K562 (cell line): ENCODE measurements around the gene CRABP2. TPM values are rescaled to one million over a fixed set of nuclear protein-coding genes. Genes with fewer than 3 reads are reported as not detected.
A peak's percentile ranks its signal among the peaks of the same experiment; 100 is the strongest.

ENCODE experiments used
- ATAC-seq: fragments of 200-7000 bp; cut with Tn5 transposase; 3 replicates; pipeline ENCODE4 v1.9.1; 2020; ENCODE audit warnings: moderate library complexity
- BruUV-seq: library from RNA; stranded (reverse); fragments of 400-500 nt; replicated peaks from 2 replicates; lab custom pipeline; 2021; lab: Mats Ljungman, UMichigan
- CTCF ChIA-PET: fragments of 300-600 bp; formaldehyde crosslinking; extraction: SDS; loops from one replicate; lab custom pipeline; 2021; ENCODE audit warnings: low intra/inter-chr PET ratio; lab: Yijun Ruan, JAX
- POLR2A ChIA-PET: fragments of 300-600, 350-650 bp; sonication (Branson Sonifier 250); formaldehyde crosslinking; extraction: SDS; loops from one replicate; lab custom pipeline; 2021; ENCODE audit warnings: antibody characterized with exemption, inconsistent platforms; lab: Yijun Ruan, JAX
- DNase-seq, 4 experiments: peaks; one replicate each; pipeline versions ENCODE4 v3.0.0 to v3.0.0-alpha.2; 2011 to 2018; ENCODE audit warnings: low spot score in 3 of 4, mixed read lengths in 3 of 4; ENCODE audit errors: extremely low read depth in 1 of 4
- FAIRE-seq: peaks from 2 replicates; lab custom pipeline; 2011; peaks lifted over from hg19 to GRCh38; lab: Jason Lieb, UNC
- H2AFZ ChIP-seq: 2 replicates; pipeline ENCODE4 v1.6.0; 2011; ENCODE audit warnings: low read depth, low read length, control low read depth, inconsistent platforms
- H3K27ac ChIP-seq: fragments of 200-600 bp; 3 replicates; pipeline ENCODE4 v1.8.0; 2011; ENCODE audit warnings: low read depth, mild to moderate bottlenecking, control low read depth, inconsistent platforms, low read length, moderate library complexity, mixed read lengths; ENCODE audit errors: extremely low read depth
- H3K27me3 ChIP-seq, 2 experiments: fragments of 300-600 bp in 1 of 2; 2 replicates in 1 of 2; 3 replicates in 1 of 2; pipeline versions ENCODE4 v1.6.0 to v1.8.0; 2011; ENCODE audit warnings: inconsistent platforms in 2 of 2, low read length in 2 of 2, mild to moderate bottlenecking in 1 of 2, mixed read lengths in 1 of 2, moderate library complexity in 1 of 2; ENCODE audit not compliant: control insufficient read depth in 2 of 2, insufficient read depth in 2 of 2
- H3K36me3 ChIP-seq: fragments of 300-600 bp; 3 replicates; pipeline ENCODE4 v1.8.0; 2011; ENCODE audit warnings: mild to moderate bottlenecking, low read length, inconsistent platforms; ENCODE audit not compliant: control insufficient read depth, insufficient read depth
- H3K4me1 ChIP-seq, 2 experiments: fragments of 200-600 bp in 1 of 2; replicated peaks in 1 of 2; 2 replicates in 1 of 2; 3 replicates in 1 of 2; pipeline versions ENCODE4 v1.5.1 to v1.8.0; 2011; ENCODE audit warnings: inconsistent platforms in 2 of 2, low read length in 2 of 2, mild to moderate bottlenecking in 1 of 2, mixed read lengths in 1 of 2, moderate library complexity in 1 of 2; ENCODE audit not compliant: control insufficient read depth in 2 of 2, insufficient read depth in 2 of 2
- H3K4me2 ChIP-seq: 2 replicates; pipeline ENCODE4 v1.6.1; 2011; ENCODE audit warnings: low read length, control low read depth, inconsistent platforms, mixed read lengths; ENCODE audit not compliant: insufficient read depth
- H3K4me3 ChIP-seq: fragments of 200-600 bp; sonication (generic), shearing (Covaris generic); 2 replicates; pipeline ENCODE4 v1.5.1; 2016; ENCODE audit warnings: control low read depth, inconsistent platforms
- H3K79me2 ChIP-seq: fragments of 200-600 bp; 3 replicates; pipeline ENCODE4 v1.8.0; 2011; ENCODE audit warnings: low read length, inconsistent platforms; ENCODE audit not compliant: control insufficient read depth, insufficient read depth
- H3K9ac ChIP-seq, 2 experiments: 2 replicates each; pipeline versions ENCODE4 v1.6.0 to v1.6.1; 2011; ENCODE audit warnings: low read depth in 2 of 2, low read length in 2 of 2, control low read depth in 1 of 2, inconsistent platforms in 1 of 2, mild to moderate bottlenecking in 1 of 2, mixed read lengths in 1 of 2; ENCODE audit not compliant: insufficient read depth in 1 of 2
- H3K9me1 ChIP-seq: one replicate; pipeline ENCODE4 v1.6.0; 2011; ENCODE audit warnings: inconsistent platforms, mild to moderate bottlenecking, low read length, moderate library complexity; ENCODE audit not compliant: control insufficient read depth, insufficient read depth
- H3K9me3 ChIP-seq: replicated peaks from 2 replicates; pipeline ENCODE4 v1.5.1; 2011; ENCODE audit warnings: low read depth, low read length, inconsistent platforms; ENCODE audit not compliant: control insufficient read depth, insufficient read depth
- H4K20me1 ChIP-seq: replicated peaks from 2 replicates; pipeline ENCODE4 v1.6.1; 2011; ENCODE audit warnings: low read length, inconsistent platforms, mixed read lengths; ENCODE audit not compliant: control insufficient read depth, insufficient read depth
- CHD4 ChIP-seq: fragments of 200-600 bp; sonication (generic); IDR thresholded peaks from 3 replicates; pipeline ENCODE4 v1.6.1; 2012; ENCODE audit warnings: low read depth, mild to moderate bottlenecking, mixed read lengths, low read length, inconsistent platforms; ENCODE audit not compliant: insufficient read depth, insufficient replicate concordance, poor library complexity, severe bottlenecking
- DLX4 ChIP-seq: fragments of 250-450 bp; sonication (Bioruptor Pico); IDR thresholded peaks from 2 replicates; pipeline ENCODE4 v1.6.1; 2021; ENCODE audit warnings: mild to moderate bottlenecking
- FOXM1 ChIP-seq, 2 experiments: fragments of 450-650 bp in 1 of 2; sonication (generic) in 1 of 2; formaldehyde crosslinking in 1 of 2; IDR thresholded peaks; 2 replicates each; pipeline versions ENCODE4 v1.6.1 to v1.9.0; 2017 to 2022; ENCODE audit warnings: low read depth in 2 of 2, mild to moderate bottlenecking in 2 of 2, missing genetic modification reagents in 1 of 2, moderate library complexity in 1 of 2
- FOXP1 ChIP-seq: sonication (generic); formaldehyde crosslinking; IDR thresholded peaks from 2 replicates; pipeline ENCODE4 v1.8.0; 2022; ENCODE audit warnings: mild to moderate bottlenecking, missing genetic modification reagents
- FUS ChIP-seq: fragments of 200-400 bp; formaldehyde crosslinking; optimal IDR thresholded peaks from 2 replicates; pipeline ENCODE3; 2017; ENCODE audit warnings: low read depth, low read length
- JUND ChIP-seq, 2 experiments: IDR thresholded peaks; 2 replicates in 1 of 2; 3 replicates in 1 of 2; pipeline ENCODE4 v1.6.1; 2011; ENCODE audit warnings: borderline replicate concordance in 2 of 2, low read depth in 2 of 2, low read length in 2 of 2, improper control_type of control experiment in 1 of 2, missing biosample characterization in 1 of 2, missing genetic modification characterization in 1 of 2, missing genetic modification reagents in 1 of 2
- MAFF ChIP-seq: IDR thresholded peaks from 2 replicates; pipeline ENCODE4 v1.6.1; 2012; ENCODE audit warnings: low read length, improper control_type of control experiment
- MEF2D ChIP-seq: conservative IDR thresholded peaks from 2 replicates; pipeline ENCODE4 v1.6.1; 2016; ENCODE audit warnings: low read depth, missing genetic modification characterization, missing compliant biosample characterization
- NFE2L1 ChIP-seq: fragments of 450-650 bp; IDR thresholded peaks from 2 replicates; pipeline ENCODE4 v1.6.1; 2016; ENCODE audit warnings: missing genetic modification characterization, low read depth, mild to moderate bottlenecking, missing compliant biosample characterization, moderate library complexity, borderline replicate concordance
- PHB2 ChIP-seq: fragments of 450-650 bp; IDR thresholded peaks from 2 replicates; pipeline ENCODE4 v1.6.1; 2017; ENCODE audit warnings: low read depth
- PRDM10 ChIP-seq: fragments of 450-650 bp; IDR thresholded peaks from 2 replicates; pipeline ENCODE4 v1.6.1; 2018; ENCODE audit not compliant: partially characterized antibody
- SREBF1 ChIP-seq: fragments of 150-350 bp; IDR thresholded peaks from 2 replicates; pipeline ENCODE4 v1.6.1; 2014; ENCODE audit warnings: antibody characterized with exemption, low read depth, low read length, borderline replicate concordance
- TFAP4 ChIP-seq: sonication (generic); formaldehyde crosslinking; IDR thresholded peaks from 2 replicates; pipeline ENCODE4 v1.8.0; 2022; ENCODE audit warnings: missing genetic modification reagents, mild to moderate bottlenecking, moderate library complexity, borderline replicate concordance
- XRCC5 ChIP-seq: fragments of 200-400 bp; formaldehyde crosslinking; IDR thresholded peaks from 2 replicates; pipeline ENCODE4 v1.6.1; 2017; ENCODE audit warnings: low read depth, mild to moderate bottlenecking, low read length
- ZC3H11A ChIP-seq: IDR thresholded peaks from 2 replicates; pipeline ENCODE4 v1.6.1; 2012; ENCODE audit warnings: low read depth, low read length, improper control_type of control experiment
- WGBS: fragments of 100-300 bp; shearing (Covaris generic); methylation state at CpG from one replicate; pipeline ENCODE4 v1.1.6; 2016; ENCODE audit warnings: low coverage, mixed read lengths; ENCODE audit not compliant: insufficient coverage; ENCODE audit errors: missing lambda C conversion rate; 5-methylcytosine and 5-hydroxymethylcytosine counted together
- in situ Hi-C: fragments of 300-500 bp; cut with MboI; formaldehyde crosslinking; loops from 4 replicates; pipeline ENCODE4 v1.15.0; 2018; ENCODE audit warnings: inconsistent platforms, mixed read lengths
- intact Hi-C: fragments of 100-400 bp; cut with micrococcal nuclease; formaldehyde crosslinking; loops from 2 replicates; pipeline ENCODE4 v1.14.2; 2022
- polyA plus RNA-seq, 8 experiments: library from polyadenylated mRNA; depleted of rRNA in 4 of 8; stranded (reverse) in 5 of 8; unstranded in 3 of 8; fragments of >200 nt; fragmentation: Nextera tagmentation in 2 of 8; fragmentation: Illumina TruSeq in 1 of 8; extraction: Ambion mirVana in 2 of 8; extraction: Trizol in 1 of 8; gene quantifications; 2 replicates each; pipeline versions ENCODE4 v1.2.1 to v1.2.3, GENCODE V29; 2011 to 2014; ENCODE audit warnings: inconsistent platforms in 1 of 8, missing spikeins in 1 of 8
- total RNA-seq, 7 experiments: library from RNA; depleted of rRNA in 6 of 7; stranded (reverse); fragments of >200 nt in 6 of 7; fragmentation: Illumina TruSeq in 2 of 7; extraction: Trizol in 2 of 7; gene quantifications; 2 replicates each; pipeline versions ENCODE4 v1.2.1 to v1.2.3, GENCODE V29; 2011 to 2021; ENCODE audit warnings: low replicate concordance in 1 of 7

CRABP2 gene
- total and polyA plus RNA-seq, 9 of the 15 experiments (the other 6 are each of a cell fraction or from before 2014, with no cell fraction given): 0.30 to 2.5 (median 0.82) TPM

- WGBS: 35% methylated on average over 5 of the region's 5 CpGs
- H3K9me3 ChIP-seq: no peaks in the 10 kb centered on the region
- H3K9ac ChIP-seq: peak overlapping the region; percentile 73 to 100; a peak in 3 of 4 replicates
- peaks cover 50 to 77% of the 10 kb centered on the region in 2 experiments for H3K4me1 ChIP-seq
- intact Hi-C loops (no loop called here), in situ Hi-C loops (no loop called here)
- CTCF ChIA-PET: no interaction called here
- DNase-seq (no peak), ATAC-seq (no peak), FAIRE-seq (no peak)
- H3K4me3 ChIP-seq: no peak overlapping the region
- H3K4me2 ChIP-seq: no peak overlapping the region; the same call in 1 of the 2 replicates
- H3K36me3 ChIP-seq: peaks cover 10% of the 10 kb centered on the region; the same call in 2 of the 3 replicates
- POLR2A ChIA-PET: interaction anchor here (0.6 to 2.3 kb wide), 4 partner anchors 13 to 103 kb away, joined by 3 to 10 read pairs (median 4); partner anchors contain the start of genes NES and PRCC
- H3K79me2 ChIP-seq: peaks cover 31% of the 10 kb centered on the region
- peak overlapping the region; percentile 100 for H3K27ac ChIP-seq
- no peaks in the 10 kb centered on the region for H3K9me1 ChIP-seq
- no peaks in the 10 kb centered on the region for H3K27me3 ChIP-seq
- H4K20me1 ChIP-seq: peaks cover 7% of the 10 kb centered on the region; the same call in 1 of the 2 replicates
- no TSS peak for BruUV-seq
- H2AFZ ChIP-seq: peak overlapping the region; percentile 84
- TF ChIP-seq PRDM10: peak; percentile 24
- TF ChIP-seq MEF2D (tag): no peak
- TF ChIP-seq JUND (IDR thresholded peaks at IDR 0.05; ENCODE audit: borderline replicate concordance, low read depth, low read length): no peak
- TF ChIP-seq JUND (tag; IDR thresholded peaks at IDR 0.05; ENCODE audit: borderline replicate concordance, low read depth, low read length): 0 out of 3 replicates have a peak, but pooled peaks have one; percentile 3
- no peak for TF ChIP-seq PHB2
- TF ChIP-seq FOXP1 (CRISPR knock-in tag): 0 out of 2 replicates have a peak, but pooled peaks have one; percentile 32
- TF ChIP-seq XRCC5: no peak
- TF ChIP-seq DLX4 (CRISPR knock-in tag): no peak
- no peak for TF ChIP-seq MAFF
- no peak for TF ChIP-seq FUS
- no peak for TF ChIP-seq FOXM1 (IDR thresholded peaks at IDR 0.05; ENCODE audit: low read depth)
- no peak for TF ChIP-seq FOXM1 (CRISPR knock-in tag; IDR thresholded peaks at IDR 0.05; ENCODE audit: low read depth)
- TF ChIP-seq ZC3H11A: no peak
- no peak for TF ChIP-seq SREBF1
- TF ChIP-seq TFAP4 (CRISPR knock-in tag): 0 out of 2 replicates have a peak, but pooled peaks have one; percentile 16
- TF ChIP-seq NFE2L1 (tag): no peak
- TF ChIP-seq CHD4: no peak
These were observed 41.2 kb downstream of the CRABP2 start for GRCh38 chr1:156664046-156664766.
